ENCODE measurements around the gene FAM3C. TPM values are rescaled to one million over a fixed set of nuclear protein-coding genes. Genes with fewer than 3 reads are reported as not detected.

Gene FAM3C
- total and polyA plus RNA-seq, 2 of the 8 experiments (the other 6 are each of a cell fraction or from before 2014, with no cell fraction given) = 27.0 to 77.7 TPM

GRCh38 chr7:121301446-121302213 is 94.5 kb downstream of the FAM3C start:
- Histone ChIP-seq H3K18ac (ENCODE audit: extremely low read depth, low read length) (no peak overlapping the region), H2BK15ac (ENCODE audit: low read length) (no peak overlapping the region), H3K27me3 (replicated peaks in 1 of 4; ENCODE audit: control insufficient read depth in 3 of 4, extremely low read depth in 1 of 4, insufficient read depth in 3 of 4, low read length in 3 of 4) (no peaks in the 10 kb centered on the region), H3K23me2 (ENCODE audit: low read depth, low read length) (no peaks in the 10 kb centered on the region), H4K8ac (ENCODE audit: extremely low read depth, insufficient read depth, low read length) (no peak overlapping the region), H2BK5ac (ENCODE audit: low read depth, low read length) (no peak overlapping the region), H3K79me2 (ENCODE audit: control insufficient read depth in 1 of 2, insufficient read depth in 2 of 2, low read length in 2 of 2) (no peaks in the 10 kb centered on the region), H2BK12ac (ENCODE audit: low read depth, low read length) (no peak overlapping the region), H3K4me3 (ENCODE audit: extremely low read depth in 1 of 4, insufficient read depth in 2 of 4, low read depth in 3 of 4, low read length in 4 of 4) (no peak overlapping the region), H4K91ac (replicated peaks; ENCODE audit: insufficient read length, low read length) (no peak overlapping the region), H3K23ac (ENCODE audit: insufficient read length) (no peak overlapping the region), H2BK120ac (replicated peaks; ENCODE audit: low read depth, low read length) (no peak overlapping the region), H3K56ac (replicated peaks; ENCODE audit: insufficient read length, low read depth, low read length) (no peak overlapping the region), H3K4ac (replicated peaks; ENCODE audit: insufficient read length, low read depth, low read length) (no peak overlapping the region), H3K4me2 (ENCODE audit: insufficient read depth in 1 of 2, low read depth in 2 of 2, low read length in 2 of 2) (no peak overlapping the region), H3K14ac (ENCODE audit: insufficient read length) (no peak overlapping the region), H3K79me1 (ENCODE audit: low read depth, low read length) (no peaks in the 10 kb centered on the region), H2BK20ac (ENCODE audit: low read length) (no peak overlapping the region), H2AFZ (ENCODE audit: low read length) (no peak overlapping the region), H3K27ac (ENCODE audit: low read depth, low read length) (no peak overlapping the region), H3K4me1 (replicated peaks in 1 of 4; ENCODE audit: control insufficient read depth in 3 of 4, insufficient read depth in 4 of 4, low read length in 3 of 4) (no peaks in the 10 kb centered on the region), H4K20me1 (replicated peaks in 1 of 2; ENCODE audit: control insufficient read depth in 1 of 2, insufficient read depth in 2 of 2, low read length in 2 of 2) (no peaks in the 10 kb centered on the region), H4K5ac (ENCODE audit: insufficient read length, low read depth, low read length) (no peak overlapping the region), H2AK5ac (ENCODE audit: low read depth, low read length) (no peak overlapping the region), H3K9me3 (ENCODE audit: insufficient read depth in 2 of 2, low read depth in 1 of 2, low read length in 1 of 2) (no peaks in the 10 kb centered on the region), H3K36me3 (ENCODE audit: control insufficient read depth in 2 of 4, insufficient read depth in 4 of 4, low read length in 3 of 4) (no peaks in the 10 kb centered on the region; a peak in 1 of 8 replicates), H3K9ac (replicated peaks in 1 of 4; ENCODE audit: extremely low read depth in 1 of 4, low read depth in 3 of 4, low read length in 3 of 4) (no peak overlapping the region)
- DNase-seq (ENCODE audit: low read depth in 1 of 2, low spot score in 2 of 2) (no peak), FAIRE-seq (no peak)
- WGBS, 2 experiments (ENCODE audit: extremely low coverage in 1 of 2, insufficient coverage in 1 of 2, insufficient read length in 1 of 2, insufficient replicate concordance in 2 of 2, low coverage in 1 of 2, low lambda C conversion rate in 2 of 2, missing lambda C conversion rate in 1 of 2) = 80% methylated on average over 9 of the region's 9 CpGs; no CpG with 5 or more reads in 1 of the 2 experiments
- TF ChIP-seq, protein P1, sequence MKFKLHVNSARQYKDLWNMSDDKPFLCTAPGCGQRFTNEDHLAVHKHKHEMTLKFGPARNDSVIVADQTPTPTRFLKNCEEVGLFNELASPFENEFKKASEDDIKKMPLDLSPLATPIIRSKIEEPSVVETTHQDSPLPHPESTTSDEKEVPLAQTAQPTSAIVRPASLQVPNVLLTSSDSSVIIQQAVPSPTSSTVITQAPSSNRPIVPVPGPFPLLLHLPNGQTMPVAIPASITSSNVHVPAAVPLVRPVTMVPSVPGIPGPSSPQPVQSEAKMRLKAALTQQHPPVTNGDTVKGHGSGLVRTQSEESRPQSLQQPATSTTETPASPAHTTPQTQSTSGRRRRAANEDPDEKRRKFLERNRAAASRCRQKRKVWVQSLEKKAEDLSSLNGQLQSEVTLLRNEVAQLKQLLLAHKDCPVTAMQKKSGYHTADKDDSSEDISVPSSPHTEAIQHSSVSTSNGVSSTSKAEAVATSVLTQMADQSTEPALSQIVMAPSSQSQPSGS (IDR thresholded peaks at IDR 0.05; ENCODE audit: low read length) = no peak
- TF ChIP-seq ZNF274 (IDR thresholded peaks at IDR 0.05; ENCODE audit: borderline replicate concordance, extremely low read depth, low read length) = no peak
- ChIA-PET CTCF (ENCODE audit: partially characterized antibody) (no interaction called here), POLR2A (ENCODE audit: partially characterized antibody) (no interaction called here)
